GM20431 (cell line): ENCODE data around the gene SMCHD1.
"Not testable (repeated sequence)": the region's sequence is repeated elsewhere in the genome, so short reads cannot be mapped to it uniquely, and the experiment has no call there.

Source experiments
- in situ Hi-C: fragments of 300-500 bp; cut with MseI, MboI; formaldehyde crosslinking; loops from one replicate; pipeline ENCODE4 v1.15.0; 2020; ENCODE audit warnings: low sequenced_read_pairs; ENCODE audit not compliant: unreplicated experiment

SMCHD1 gene

GRCh38 chr18:2847317-2848246 is 192.1 kb downstream of the SMCHD1 start:
- in situ Hi-C loops, result no loop called here

- in situ Hi-C loops, result no loop called here
These were observed 193.0 kb downstream of the SMCHD1 start for GRCh38 chr18:2848247-2849246.

- in situ Hi-C loops, result no loop called here
These were observed 195.3 kb downstream of the SMCHD1 start for GRCh38 chr18:2850816-2851215.

GRCh38 chr18:2851771-2852170 is 196.2 kb downstream of the SMCHD1 start:
- in situ Hi-C loops, result no loop called here

DNA sequence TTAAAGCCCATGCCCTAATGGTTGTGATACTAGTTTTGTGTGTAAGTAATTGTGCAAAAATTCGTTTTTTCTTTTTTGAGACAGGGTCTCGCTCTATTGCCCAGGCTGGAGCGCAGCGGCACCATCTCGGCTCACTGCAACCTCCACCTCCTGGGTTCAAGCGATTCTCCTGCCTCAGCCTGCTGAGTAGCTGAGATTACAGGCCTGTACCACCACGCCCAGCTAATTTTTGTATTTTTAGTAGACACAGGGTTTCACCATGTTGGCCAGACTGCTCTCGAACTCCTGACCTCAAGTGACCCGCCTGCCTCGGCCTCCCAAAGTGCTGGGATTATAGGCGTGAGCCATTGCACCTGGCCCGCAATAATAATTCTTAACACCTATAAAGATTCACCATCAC is 196.9 kb downstream of the SMCHD1 start:
- in situ Hi-C loops, result not testable (repeated sequence)

DNA sequence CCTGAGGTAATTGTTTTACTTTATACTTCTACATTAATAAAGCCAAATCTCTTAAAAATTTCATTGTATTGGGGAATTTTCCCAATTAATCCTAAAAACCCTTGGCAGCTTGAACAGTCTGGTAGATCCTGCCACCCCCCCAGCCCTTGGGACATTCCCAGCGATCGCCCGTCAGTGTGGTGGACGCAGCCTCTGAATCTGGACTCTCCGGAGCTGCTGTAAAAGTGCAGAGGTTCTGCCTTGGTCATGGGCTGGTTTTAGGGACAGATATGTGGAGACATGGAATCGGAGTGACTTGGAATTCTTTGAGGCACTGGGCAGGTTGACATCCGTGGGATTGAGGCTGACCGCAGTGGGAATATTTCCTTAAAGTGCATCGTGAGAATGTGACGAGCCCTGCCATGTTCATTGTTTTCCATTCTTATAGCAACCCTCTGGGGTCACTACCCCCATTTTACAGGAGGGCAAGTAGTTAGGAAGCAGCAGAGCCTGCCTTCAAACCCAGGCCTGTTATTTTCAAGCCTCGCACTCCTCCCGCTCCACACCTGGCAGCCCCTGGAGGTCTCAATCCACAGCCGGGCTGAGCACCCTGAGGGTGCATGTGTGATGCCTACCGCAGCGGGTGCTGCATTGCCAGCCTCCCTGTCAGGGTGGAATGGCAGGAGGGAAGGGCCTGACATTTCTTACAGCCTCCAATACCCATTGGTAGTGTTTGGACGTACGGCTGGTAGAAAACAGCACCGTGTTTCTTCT is 197.8 kb downstream of the SMCHD1 start:
- in situ Hi-C loops, result no loop called here

- in situ Hi-C loops, result no loop called here
These were observed 198.6 kb downstream of the SMCHD1 start for GRCh38 chr18:2853926-2854664.
